SU-DHL-6 (cell line): ENCODE data around the gene HMG20A.

Experiments used
- CTCF ChIP-seq: fragments of 200-600 bp; sonication (generic); IDR thresholded peaks from one replicate; pipeline ENCODE4 v1.5.1; 2017; ENCODE audit warnings: antibody characterized with exemption, mild to moderate bottlenecking, low read length, moderate library complexity; ENCODE audit not compliant: insufficient read depth, poor library complexity, severe bottlenecking
- EZH2phosphoT487 ChIP-seq: fragments of 200-600 bp; sonication (generic), shearing (Covaris generic); conservative IDR thresholded peaks from 2 replicates; pipeline ENCODE4 v1.6.1; 2018; ENCODE audit warnings: mild to moderate bottlenecking, antibody characterized with exemption, low read length, moderate library complexity, mixed read lengths

- TF ChIP-seq CTCF = no peak
- TF ChIP-seq EZH2phosphoT487 = no peak
Observed at GRCh38 chr15:77532067-77532710, 111.5 kb downstream of the HMG20A start.
